ENCODE results near the gene ZNF451. TPM values are rescaled to one million over a fixed set of nuclear protein-coding genes. Genes with fewer than 3 reads are reported as not detected.

Gene ZNF451
- polyA plus RNA-seq, 1 of the 3 experiments (the other 2 are of a cell fraction), result 8.5 TPM

- peak; percentile 89 for DNase-seq
- H3K27me3 ChIP-seq (ENCODE audit: insufficient read depth), result no peaks in the 10 kb centered on the region
- H4K20me1 ChIP-seq (ENCODE audit: insufficient read depth), result no peaks in the 10 kb centered on the region
- no peaks in the 10 kb centered on the region for H3K9me2 ChIP-seq
- peaks cover 27% of the 10 kb centered on the region for H3F3A ChIP-seq (replicated peaks; ENCODE audit: insufficient read depth)
- CTCF ChIA-PET, result interaction anchor here (1.3 to 1.8 kb wide), 4 partner anchors 11 to 270 kb away, joined by 4 to 5 read pairs (median 4); partner anchors contain the start of gene RAB23
- H3K9ac ChIP-seq, result peak within 1 kb of the TSS; percentile 78
- H2AFZ ChIP-seq (ENCODE audit: low read depth), result peak within 1 kb of the TSS; percentile 66
- H3K4me3 ChIP-seq (ENCODE audit: low read depth in 2 of 2, low read length in 1 of 2), result peak within 1 kb of the TSS; percentile 65 to 78
- H3K9me3 ChIP-seq, result no peaks in the 10 kb centered on the region
- H3K36me3 ChIP-seq (replicated peaks in 1 of 2; ENCODE audit: control insufficient read depth in 1 of 2, insufficient read depth in 2 of 2, low read length in 1 of 2), result peaks cover 19 to 40% of the 10 kb centered on the region in 2 experiments
- peak within 1 kb of the TSS; percentile 78 to 91 for H3K27ac ChIP-seq (ENCODE audit: low read depth in 2 of 2, low read length in 1 of 2)
- peak within 1 kb of the TSS; percentile 84 for H3K4me2 ChIP-seq
- peaks cover 48% of the 10 kb centered on the region for H3K79me2 ChIP-seq (ENCODE audit: insufficient read depth)
- peaks cover 4 to 12% of the 10 kb centered on the region in 2 experiments; a peak in 3 of 4 replicates for H3K4me1 ChIP-seq (ENCODE audit: control insufficient read depth in 1 of 2, insufficient read depth in 2 of 2, low read depth in 1 of 2, low read length in 1 of 2)
- POLR2A ChIA-PET, result interaction anchor here (0.8 to 1.3 kb wide), 2 partner anchors 50 to 268 kb away, joined by 3 to 8 read pairs; partner anchors contain the start of gene RAB23
- 4% methylated on average over 19 of the region's 97 CpGs for WGBS (ENCODE audit: low lambda C conversion rate)
- TF ChIP-seq MAX (IDR thresholded peaks at IDR 0.05; ENCODE audit: low read depth) (peak; percentile 33), YY1 (IDR thresholded peaks at IDR 0.05; ENCODE audit: low read depth) (no peak), SMC3 (IDR thresholded peaks at IDR 0.05; ENCODE audit: low read depth, low read length) (peak; percentile 13; the same call in 1 of the 2 replicates), FOXM1 (IDR thresholded peaks at IDR 0.05; ENCODE audit: low read depth) (no peak), JUND (IDR thresholded peaks at IDR 0.05) (peak; percentile 5; the same call in 1 of the 2 replicates), MXI1 (IDR thresholded peaks at IDR 0.05; ENCODE audit: low read depth, low read length) (peak; percentile 67; the same call in 1 of the 2 replicates), NFIC (IDR thresholded peaks at IDR 0.05; ENCODE audit: borderline replicate concordance) (no peak), GATA2 (CRISPR knock-in tag; IDR thresholded peaks at IDR 0.05) (no peak), RAD21 (IDR thresholded peaks at IDR 0.05; ENCODE audit: low read length) (0 out of 2 replicates have a peak, but pooled peaks have one; percentile 8), REST (IDR thresholded peaks at IDR 0.05; ENCODE audit: low read depth, low read length) (no peak), NRF1 (IDR thresholded peaks at IDR 0.05; ENCODE audit: low read depth, low read length) (no peak), TEAD4 (IDR thresholded peaks at IDR 0.05; ENCODE audit: borderline replicate concordance, insufficient read depth) (no peak), RXRA (IDR thresholded peaks at IDR 0.05; ENCODE audit: borderline replicate concordance, low read depth) (peak; percentile 46; the same call in 1 of the 2 replicates), MEF2A (IDR thresholded peaks at IDR 0.05; ENCODE audit: borderline replicate concordance, low read depth) (no peak), CTCF (IDR thresholded peaks at IDR 0.05) (peak; percentile 32; the same call in 1 of the 2 replicates), TCF12 (IDR thresholded peaks at IDR 0.05) (no peak), TAF1 (IDR thresholded peaks at IDR 0.05; ENCODE audit: borderline replicate concordance, low read depth, low read length) (peak; percentile 71; the same call in 1 of the 2 replicates), RCOR1 (IDR thresholded peaks at IDR 0.05; ENCODE audit: low read length) (no peak), ZBTB33 (IDR thresholded peaks at IDR 0.05; ENCODE audit: borderline replicate concordance, low read depth) (no peak; the same call in 1 of the 2 replicates), IRF3 (IDR thresholded peaks at IDR 0.05; ENCODE audit: low read depth, low read length) (no peak), EZH2phosphoT487 (IDR thresholded peaks at IDR 0.05; ENCODE audit: borderline replicate concordance, low read depth) (no peak), RFX5 (IDR thresholded peaks at IDR 0.05; ENCODE audit: low read length) (no peak), EP300 (IDR thresholded peaks at IDR 0.05; ENCODE audit: borderline replicate concordance in 1 of 2, low read depth in 1 of 2, low read length in 1 of 2) (no peak)
These were observed 82.4 kb downstream of the ZNF451 start, which contains the start of gene BAG2 for GRCh38 chr6:57172136-57173055. Gene BAG2, plus strand, starts transcription at chr6:57172326. Its CDS starts 372 bp downstream, at chr6:57172698.
